Sigmoid colon (tissue), 7 donors: ENCODE results near the gene ATP13A2. TPM values are rescaled to one million over a fixed set of nuclear protein-coding genes. Genes with fewer than 3 reads are reported as not detected.

Experiments
- DNase-seq: peaks from one replicate; pipeline ENCODE4 v3.0.0-alpha.2; 2019
- H3K27ac ChIP-seq, 4 donors: fragments of 200-600 bp; sonication (generic); one replicate each; pipeline ENCODE4 v1.5.1; 2016 to 2019; ENCODE audit warnings: mild to moderate bottlenecking in 1 of 4
- H3K27me3 ChIP-seq, 3 donors: fragments of 200-600 bp; sonication (generic); one replicate each; pipeline ENCODE4 v1.5.1; 2019; ENCODE audit warnings: mild to moderate bottlenecking in 1 of 3
- H3K36me3 ChIP-seq, 4 donors: fragments of 200-600 bp; sonication (generic); one replicate each; pipeline ENCODE4 v1.5.1; 2016 to 2019
- H3K4me1 ChIP-seq, 4 donors: fragments of 200-600 bp; sonication (generic); one replicate each; pipeline ENCODE4 v1.5.1; 2017 to 2019
- H3K4me3 ChIP-seq, 4 donors: fragments of 200-600 bp; sonication (generic); one replicate each; pipeline ENCODE4 v1.5.1; 2017 to 2019; ENCODE audit warnings: mild to moderate bottlenecking in 2 of 4, moderate library complexity in 1 of 4
- H3K9me3 ChIP-seq, 4 donors: fragments of 200-600 bp in 3 of 4; sonication (generic) in 3 of 4; one replicate each; pipeline versions ENCODE4 v1.5.1 to v1.6.1; 2013 to 2019
- CTCF ChIP-seq, 4 experiments: fragments of 450-650 bp in 3 of 4; fragments of 200-600 bp in 1 of 4; IDR thresholded peaks; one replicate each; pipeline ENCODE4 v1.5.1; 2016 to 2019; ENCODE audit warnings: antibody characterized with exemption in 4 of 4, mild to moderate bottlenecking in 3 of 4, moderate library complexity in 2 of 4
- EP300 ChIP-seq, 4 donors: sonication (generic); formaldehyde crosslinking; IDR thresholded peaks; one replicate each; pipeline ENCODE4 v1.6.1; 2017; ENCODE audit warnings: antibody characterized with exemption in 4 of 4
- POLR2A ChIP-seq, 2 donors: fragments of 450-650 bp; IDR thresholded peaks; one replicate each; pipeline ENCODE4 v1.6.1; 2016; ENCODE audit warnings: antibody characterized with exemption in 2 of 2, mild to moderate bottlenecking in 2 of 2, moderate library complexity in 2 of 2
- POLR2AphosphoS5 ChIP-seq, 4 donors: sonication (generic); formaldehyde crosslinking; IDR thresholded peaks; one replicate each; pipeline ENCODE4 v1.6.1; 2017; ENCODE audit warnings: antibody characterized with exemption in 4 of 4
- WGBS, 2 donors: extraction: QIAGEN DNeasy Blood & Tissue Kit; methylation state at CpG; one replicate each; pipeline ENCODE4 v1.1.7; 2013; 5-methylcytosine and 5-hydroxymethylcytosine counted together
- intact Hi-C: fragments of 100-400 bp; cut with DNase I; formaldehyde crosslinking; loops from one replicate; pipeline ENCODE4 v1.15.1; 2023
- polyA plus RNA-seq, 3 donors: library from polyadenylated mRNA; stranded (reverse); fragments of 200-250 nt; gene quantifications; one replicate each; pipeline ENCODE4 v1.2.3, GENCODE V29; 2013
- total RNA-seq, 4 donors: library from RNA; depleted of rRNA; stranded (reverse); fragments of >200 nt; gene quantifications; one replicate each; pipeline ENCODE4 v1.1.0, GENCODE V29; 2016
- donor health status: healthy with polysubstance abuse.
- donor health status: Bipolar disorder and iron deficiency.
- donor health status: healthy.

The ATP13A2 gene
- total and polyA plus RNA-seq, 7 donors = 6.6 to 47.2 (median 15.6) TPM

DNA sequence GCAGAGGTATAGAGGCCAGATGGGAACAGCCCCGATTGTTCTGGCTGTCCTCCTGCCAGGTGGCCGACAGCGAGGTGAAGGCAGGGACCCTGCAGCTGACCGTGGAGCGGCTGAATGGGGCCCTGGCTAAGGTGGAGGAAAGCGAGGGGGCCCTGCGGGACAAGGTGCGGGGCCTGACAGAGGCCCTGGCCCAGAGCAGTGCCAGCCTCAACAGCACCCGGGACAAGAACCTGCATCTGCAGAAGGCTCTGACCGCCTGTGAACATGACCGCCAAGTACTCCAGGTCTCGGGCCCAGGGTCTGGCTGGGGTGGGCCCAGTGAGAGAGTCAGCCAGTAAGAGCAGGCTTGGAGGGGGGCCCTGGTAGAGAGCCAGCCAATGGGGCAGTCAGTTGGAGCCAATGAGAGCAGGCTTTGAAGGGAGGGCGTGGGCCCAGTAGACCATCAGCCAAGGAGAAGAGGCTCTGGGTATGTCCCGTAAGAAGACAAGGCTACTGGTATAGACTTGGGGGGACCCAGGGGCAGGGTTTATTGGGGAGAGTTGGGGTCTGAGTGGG is 42.6 kb downstream of the ATP13A2 start:
- Histone ChIP-seq H3K27ac (no peak overlapping the region), H3K36me3 (peaks cover 0 to 32% (median 10%) of the 10 kb centered on the region in 4 donors), H3K27me3 (no peaks in the 10 kb centered on the region), H3K4me1 (peaks cover 0 to 45% (median 16%) of the 10 kb centered on the region in 4 donors), H3K4me3 (no peak overlapping the region), H3K9me3 (no peaks in the 10 kb centered on the region)
- 92 to 94% methylated on average over 14 of the region's 14 CpGs for WGBS, 2 donors
- intact Hi-C loops = no loop called here
- TF ChIP-seq POLR2A (IDR thresholded peaks at IDR 0.05) = no peak
- no peak for TF ChIP-seq EP300 (IDR thresholded peaks at IDR 0.05)
- TF ChIP-seq POLR2AphosphoS5 (IDR thresholded peaks at IDR 0.05) = no peak
- TF ChIP-seq CTCF (IDR thresholded peaks at IDR 0.05) = no peak
- no peak for DNase-seq

DNA sequence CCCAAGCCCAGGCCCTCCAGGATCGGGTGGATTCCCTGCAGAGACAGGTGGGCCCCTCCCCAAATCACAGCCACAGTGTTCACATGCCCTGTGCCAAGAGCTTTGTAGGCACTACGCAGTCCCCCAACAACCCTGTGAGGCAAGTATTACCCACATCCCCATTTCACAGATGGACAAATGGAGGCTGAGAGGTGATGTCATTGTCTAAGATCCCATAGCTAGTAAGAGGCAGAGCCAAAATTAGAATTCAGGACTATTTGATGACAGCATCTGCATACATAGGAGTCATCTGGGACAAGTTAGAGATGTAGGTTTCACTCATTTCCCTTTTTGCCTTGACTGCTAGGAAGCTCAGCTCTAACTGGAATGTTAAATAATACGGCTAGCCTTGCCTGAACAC is 43.4 kb downstream of the ATP13A2 start:
- Histone ChIP-seq H3K27me3 (no peaks in the 10 kb centered on the region), H3K27ac (peak overlapping the region in 1 of 4 donors; percentile 61), H3K4me1 (peaks cover 0 to 53% (median 20%) of the 10 kb centered on the region in 4 donors), H3K36me3 (peaks cover 0 to 32% (median 10%) of the 10 kb centered on the region in 4 donors), H3K9me3 (no peaks in the 10 kb centered on the region), H3K4me3 (no peak overlapping the region)
- no peak for TF ChIP-seq EP300 (IDR thresholded peaks at IDR 0.05)
- TF ChIP-seq POLR2AphosphoS5 (IDR thresholded peaks at IDR 0.05) = no peak
- no peak for TF ChIP-seq CTCF (IDR thresholded peaks at IDR 0.05)
- TF ChIP-seq POLR2A (IDR thresholded peaks at IDR 0.05) = no peak
- intact Hi-C loops = no loop called here
- 94 to 98% methylated on average over 3 of the region's 3 CpGs for WGBS, 2 donors
- DNase-seq = no peak

DNA sequence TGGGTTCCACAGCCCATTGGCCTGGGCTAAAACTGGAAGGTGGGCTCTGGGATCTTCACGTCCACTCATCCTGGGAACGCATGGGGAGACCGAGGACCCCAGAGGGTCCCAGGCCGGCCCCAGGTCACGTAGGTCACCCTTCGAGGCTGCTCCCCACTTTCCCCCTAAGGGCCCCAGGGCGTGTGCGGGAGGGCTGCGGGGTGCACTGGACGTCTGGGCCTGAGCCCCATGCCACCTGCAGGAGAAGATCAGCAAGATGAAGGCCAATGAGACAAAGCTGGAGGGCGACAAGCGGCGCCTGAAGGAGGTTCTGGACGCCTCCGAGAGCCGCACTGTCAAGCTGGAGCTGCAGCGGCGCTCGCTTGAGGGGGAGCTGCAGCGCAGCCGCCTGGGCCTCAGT is 43.8 kb downstream of the ATP13A2 start:
- DNase-seq = no peak
- WGBS, 2 donors = 96% methylated on average over 21 of the region's 21 CpGs
- Histone ChIP-seq H3K4me3 (no peak overlapping the region), H3K9me3 (no peaks in the 10 kb centered on the region), H3K36me3 (peaks cover 0 to 32% (median 10%) of the 10 kb centered on the region in 4 donors), H3K4me1 (peaks cover 0 to 56% (median 20%) of the 10 kb centered on the region in 4 donors), H3K27ac (peak overlapping the region in 1 of 4 donors; percentile 61), H3K27me3 (no peaks in the 10 kb centered on the region)
- intact Hi-C loops = no loop called here
- TF ChIP-seq EP300 (IDR thresholded peaks at IDR 0.05) = no peak
- no peak for TF ChIP-seq POLR2AphosphoS5 (IDR thresholded peaks at IDR 0.05)
- no peak for TF ChIP-seq CTCF (IDR thresholded peaks at IDR 0.05)
- no peak for TF ChIP-seq POLR2A (IDR thresholded peaks at IDR 0.05)

DNA sequence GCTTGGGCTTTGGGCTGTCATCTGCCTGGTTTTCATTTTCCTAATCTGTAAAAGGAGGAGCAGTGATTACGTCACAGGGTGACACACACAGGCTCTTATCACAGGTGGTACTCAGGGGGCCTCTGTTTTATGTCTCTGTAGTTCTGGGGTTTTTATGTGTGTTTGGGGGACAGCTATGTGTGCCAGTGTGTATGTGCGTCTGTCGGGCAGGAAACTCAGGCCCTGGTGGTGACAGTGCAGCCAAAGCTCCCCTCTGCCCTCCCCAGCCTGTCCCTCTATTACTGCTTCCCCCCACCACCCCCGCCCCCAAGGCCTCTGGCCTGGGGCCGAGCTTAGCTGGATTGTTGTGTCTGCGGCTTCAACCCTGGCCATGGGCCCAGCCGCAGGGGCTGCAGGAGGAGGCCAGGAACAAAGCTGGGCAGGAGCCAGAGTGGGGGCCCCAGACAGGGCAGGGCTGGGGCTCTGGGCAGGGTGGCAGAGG is 44.6 kb downstream of the ATP13A2 start:
- peaks cover 0 to 32% (median 10%) of the 10 kb centered on the region in 4 donors for H3K36me3 ChIP-seq
- intact Hi-C loops = no loop called here
- no peak for DNase-seq
- H3K9me3 ChIP-seq = no peaks in the 10 kb centered on the region
- WGBS, 2 donors = 65 to 70% methylated on average over 7 of the region's 7 CpGs
- peaks cover 0 to 53% (median 20%) of the 10 kb centered on the region in 4 donors for H3K4me1 ChIP-seq
- peak in 1 of 4 donors; percentile 11 for TF ChIP-seq POLR2AphosphoS5 (IDR thresholded peaks at IDR 0.05)
- no peak for TF ChIP-seq EP300 (IDR thresholded peaks at IDR 0.05)
- TF ChIP-seq POLR2A (IDR thresholded peaks at IDR 0.05) = no peak
- TF ChIP-seq CTCF (IDR thresholded peaks at IDR 0.05) = no peak
- H3K27me3 ChIP-seq = no peaks in the 10 kb centered on the region
- H3K27ac ChIP-seq = peak overlapping the region in 3 of 4 donors; percentile 8 to 61 (median 33)
- H3K4me3 ChIP-seq = no peak overlapping the region
